NCI-H128 (cell line): ENCODE data around the gene ZFAND2A.
A peak's percentile ranks its signal among the peaks of the same experiment; 100 is the strongest.
"Not testable (repeated sequence)": the region's sequence is repeated elsewhere in the genome, so short reads cannot be mapped to it uniquely, and the experiment has no call there.

Experiments used
- DNase-seq: peaks from one replicate; lab custom pipeline; 2025; ENCODE audit not compliant: unreplicated experiment; lab: John Stamatoyannopoulos, UW

Gene ZFAND2A

GRCh38 chr7:1159891-1160669 is at the start of gene ZFAND2A:
ZFAND2A (minus strand) TSS chr7:1160196; CDS start chr7:1158212, 1,984 bp downstream.
- DNase-seq: peak; percentile 93

GRCh38 chr7:1209097-1209496 is 49.1 kb upstream of the ZFAND2A start:
- DNase-seq: no peak

GRCh38 chr7:1205742-1206141 is 45.7 kb upstream of the ZFAND2A start:
- DNase-seq: not testable (repeated sequence)

- no peak for DNase-seq
These were observed 44.6 kb upstream of the ZFAND2A start for GRCh38 chr7:1204460-1205140.

GRCh38 chr7:1202914-1203313 is 42.9 kb upstream of the ZFAND2A start:
- not testable (repeated sequence) for DNase-seq

- DNase-seq: no peak
These were observed 41.9 kb upstream of the ZFAND2A start for GRCh38 chr7:1201916-1202315.

- no peak for DNase-seq
These were observed 40.0 kb upstream of the ZFAND2A start for GRCh38 chr7:1200045-1200444.

- DNase-seq: no peak
These were observed 38.1 kb upstream of the ZFAND2A start for GRCh38 chr7:1197997-1198625.

- no peak for DNase-seq
These were observed 37.0 kb upstream of the ZFAND2A start for GRCh38 chr7:1196950-1197349.

- DNase-seq: not testable (repeated sequence)
These were observed 36.4 kb upstream of the ZFAND2A start for GRCh38 chr7:1196441-1196840.

- no peak for DNase-seq
These were observed 33.8 kb upstream of the ZFAND2A start for GRCh38 chr7:1193593-1194424.

- DNase-seq: no peak
These were observed 32.2 kb upstream of the ZFAND2A start for GRCh38 chr7:1192171-1192676.

GRCh38 chr7:1189986-1190772 is 30.2 kb upstream of the ZFAND2A start:
- no peak for DNase-seq

- no peak for DNase-seq
These were observed 28.8 kb upstream of the ZFAND2A start for GRCh38 chr7:1188720-1189294.

GRCh38 chr7:1187127-1187526 is 27.1 kb upstream of the ZFAND2A start:
- DNase-seq: no peak

- no peak for DNase-seq
These were observed 21.6 kb upstream of the ZFAND2A start for GRCh38 chr7:1181640-1182039.

- DNase-seq: no peak
These were observed 21.0 kb upstream of the ZFAND2A start for GRCh38 chr7:1181031-1181430.

- no peak for DNase-seq
These were observed 16.9 kb upstream of the ZFAND2A start for GRCh38 chr7:1176891-1177373.

- DNase-seq: peak; percentile 37
These were observed 16.2 kb upstream of the ZFAND2A start for GRCh38 chr7:1175967-1176851.
